H1 (cell line): ENCODE results near the gene LLGL1. TPM values are rescaled to one million over a fixed set of nuclear protein-coding genes. Genes with fewer than 3 reads are reported as not detected.

Source experiments
- CBX8 ChIP-seq: fragments of 300-800, 300-1000 bp; sonication (generic); IDR thresholded peaks from 2 replicates; pipeline ENCODE4 v1.7.1; 2016; ENCODE audit warnings: low read depth, low read length, borderline replicate concordance
- CEBPB ChIP-seq: IDR thresholded peaks from 2 replicates; pipeline ENCODE4 v1.6.1; 2012; ENCODE audit warnings: low read depth, low read length
- CHD2 ChIP-seq: IDR thresholded peaks from 2 replicates; pipeline ENCODE4 v1.6.1; 2012; ENCODE audit warnings: low read length, improper control_type of control experiment
- EGR1 ChIP-seq: IDR thresholded peaks from 2 replicates; pipeline ENCODE4 v1.6.1; 2011; ENCODE audit warnings: low read depth, low read length, borderline replicate concordance
- EP300 ChIP-seq, 2 experiments: IDR thresholded peaks; 1 replicate in 1 of 2; 2 replicates in 1 of 2; pipeline ENCODE4 v1.6.1; 2011 to 2012; ENCODE audit warnings: low read depth in 2 of 2, low read length in 2 of 2, mild to moderate bottlenecking in 2 of 2, borderline replicate concordance in 1 of 2, inconsistent platforms in 1 of 2, moderate library complexity in 1 of 2
- EZH2 ChIP-seq: fragments of 200-600 bp; sonication (generic); IDR thresholded peaks from 2 replicates; pipeline ENCODE4 v1.7.1; 2012; ENCODE audit warnings: low read depth, mild to moderate bottlenecking, moderate library complexity, low read length, inconsistent platforms; ENCODE audit not compliant: severe bottlenecking
- GTF2F1 ChIP-seq: IDR thresholded peaks from 2 replicates; pipeline ENCODE4 v1.6.1; 2012; ENCODE audit warnings: low read depth, low read length, improper control_type of control experiment, borderline replicate concordance
- JUND ChIP-seq: IDR thresholded peaks from 2 replicates; pipeline ENCODE4 v1.6.1; 2011; ENCODE audit warnings: mild to moderate bottlenecking, improper control_type of control experiment, low read length
- SIRT6 ChIP-seq: IDR thresholded peaks from one replicate; pipeline ENCODE4 v1.7.1; 2012; ENCODE audit warnings: low read length, inconsistent platforms
- SP1 ChIP-seq: IDR thresholded peaks from 2 replicates; pipeline ENCODE4 v1.6.1; 2011; ENCODE audit warnings: low read depth, low read length
- TBP ChIP-seq: IDR thresholded peaks from 2 replicates; pipeline ENCODE4 v1.6.1; 2011; ENCODE audit warnings: low read depth, low read length, improper control_type of control experiment
- TEAD4 ChIP-seq: IDR thresholded peaks from 2 replicates; pipeline ENCODE4 v1.6.1; 2012; ENCODE audit warnings: low read depth, low read length, inconsistent platforms, mixed read lengths
- polyA plus RNA-seq, 7 experiments: library from polyadenylated mRNA; depleted of rRNA in 3 of 7; stranded (reverse) in 5 of 7; unstranded in 2 of 7; fragments of >200 nt in 5 of 7; fragments of 200-250 nt in 2 of 7; gene quantifications; 1 replicate in 5 of 7; 2 replicates in 1 of 7; 4 replicates in 1 of 7; pipeline versions ENCODE4 v1.2.1 to v1.2.3, GENCODE V29; 2011 to 2013; ENCODE audit warnings: missing spikeins in 2 of 7, mixed read lengths in 2 of 7
- total RNA-seq: library from RNA; stranded (reverse); fragmentation: NEBNext Ultra II Directional; extraction: Animal tissue kit (Norgen Biotek cat#: 25700); gene quantifications from 2 replicates; pipeline ENCODE4 v1.2.1, GENCODE V29; 2021
- TF ChIP-seq, protein P1 (sequence below): fragments of 300-600 bp; sonication (generic); IDR thresholded peaks from 2 replicates; pipeline ENCODE4 v1.7.1; 2012; ENCODE audit warnings: low read length, moderate library complexity, mild to moderate bottlenecking, inconsistent platforms; ENCODE audit not compliant: insufficient replicate concordance

LLGL1 gene
- total and polyA plus RNA-seq, 2 of the 8 experiments (the other 6 are each of a cell fraction or from before 2014, with no cell fraction given): 71.3 to 107 TPM

DNA sequence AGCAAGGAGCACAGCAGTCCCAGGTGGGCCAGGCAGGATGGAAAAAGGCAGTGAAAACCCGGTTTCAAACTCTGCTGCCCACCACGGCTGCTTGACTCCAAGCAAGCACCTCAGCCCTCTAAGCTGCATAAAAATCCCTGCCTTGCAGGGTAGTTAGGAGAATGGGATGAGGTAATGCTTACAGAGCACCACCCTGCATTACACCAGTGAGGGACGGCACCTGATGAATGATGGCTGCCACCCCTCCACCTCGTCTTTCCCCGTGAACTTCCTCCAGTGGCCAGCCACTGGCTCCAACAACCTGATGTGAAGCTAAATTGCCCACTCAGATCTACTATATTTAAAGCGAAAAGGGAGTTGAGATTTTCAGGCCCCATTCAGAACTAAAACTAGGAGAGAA is 56.4 kb downstream of the LLGL1 start (continued):
- TF ChIP-seq, protein P1, sequence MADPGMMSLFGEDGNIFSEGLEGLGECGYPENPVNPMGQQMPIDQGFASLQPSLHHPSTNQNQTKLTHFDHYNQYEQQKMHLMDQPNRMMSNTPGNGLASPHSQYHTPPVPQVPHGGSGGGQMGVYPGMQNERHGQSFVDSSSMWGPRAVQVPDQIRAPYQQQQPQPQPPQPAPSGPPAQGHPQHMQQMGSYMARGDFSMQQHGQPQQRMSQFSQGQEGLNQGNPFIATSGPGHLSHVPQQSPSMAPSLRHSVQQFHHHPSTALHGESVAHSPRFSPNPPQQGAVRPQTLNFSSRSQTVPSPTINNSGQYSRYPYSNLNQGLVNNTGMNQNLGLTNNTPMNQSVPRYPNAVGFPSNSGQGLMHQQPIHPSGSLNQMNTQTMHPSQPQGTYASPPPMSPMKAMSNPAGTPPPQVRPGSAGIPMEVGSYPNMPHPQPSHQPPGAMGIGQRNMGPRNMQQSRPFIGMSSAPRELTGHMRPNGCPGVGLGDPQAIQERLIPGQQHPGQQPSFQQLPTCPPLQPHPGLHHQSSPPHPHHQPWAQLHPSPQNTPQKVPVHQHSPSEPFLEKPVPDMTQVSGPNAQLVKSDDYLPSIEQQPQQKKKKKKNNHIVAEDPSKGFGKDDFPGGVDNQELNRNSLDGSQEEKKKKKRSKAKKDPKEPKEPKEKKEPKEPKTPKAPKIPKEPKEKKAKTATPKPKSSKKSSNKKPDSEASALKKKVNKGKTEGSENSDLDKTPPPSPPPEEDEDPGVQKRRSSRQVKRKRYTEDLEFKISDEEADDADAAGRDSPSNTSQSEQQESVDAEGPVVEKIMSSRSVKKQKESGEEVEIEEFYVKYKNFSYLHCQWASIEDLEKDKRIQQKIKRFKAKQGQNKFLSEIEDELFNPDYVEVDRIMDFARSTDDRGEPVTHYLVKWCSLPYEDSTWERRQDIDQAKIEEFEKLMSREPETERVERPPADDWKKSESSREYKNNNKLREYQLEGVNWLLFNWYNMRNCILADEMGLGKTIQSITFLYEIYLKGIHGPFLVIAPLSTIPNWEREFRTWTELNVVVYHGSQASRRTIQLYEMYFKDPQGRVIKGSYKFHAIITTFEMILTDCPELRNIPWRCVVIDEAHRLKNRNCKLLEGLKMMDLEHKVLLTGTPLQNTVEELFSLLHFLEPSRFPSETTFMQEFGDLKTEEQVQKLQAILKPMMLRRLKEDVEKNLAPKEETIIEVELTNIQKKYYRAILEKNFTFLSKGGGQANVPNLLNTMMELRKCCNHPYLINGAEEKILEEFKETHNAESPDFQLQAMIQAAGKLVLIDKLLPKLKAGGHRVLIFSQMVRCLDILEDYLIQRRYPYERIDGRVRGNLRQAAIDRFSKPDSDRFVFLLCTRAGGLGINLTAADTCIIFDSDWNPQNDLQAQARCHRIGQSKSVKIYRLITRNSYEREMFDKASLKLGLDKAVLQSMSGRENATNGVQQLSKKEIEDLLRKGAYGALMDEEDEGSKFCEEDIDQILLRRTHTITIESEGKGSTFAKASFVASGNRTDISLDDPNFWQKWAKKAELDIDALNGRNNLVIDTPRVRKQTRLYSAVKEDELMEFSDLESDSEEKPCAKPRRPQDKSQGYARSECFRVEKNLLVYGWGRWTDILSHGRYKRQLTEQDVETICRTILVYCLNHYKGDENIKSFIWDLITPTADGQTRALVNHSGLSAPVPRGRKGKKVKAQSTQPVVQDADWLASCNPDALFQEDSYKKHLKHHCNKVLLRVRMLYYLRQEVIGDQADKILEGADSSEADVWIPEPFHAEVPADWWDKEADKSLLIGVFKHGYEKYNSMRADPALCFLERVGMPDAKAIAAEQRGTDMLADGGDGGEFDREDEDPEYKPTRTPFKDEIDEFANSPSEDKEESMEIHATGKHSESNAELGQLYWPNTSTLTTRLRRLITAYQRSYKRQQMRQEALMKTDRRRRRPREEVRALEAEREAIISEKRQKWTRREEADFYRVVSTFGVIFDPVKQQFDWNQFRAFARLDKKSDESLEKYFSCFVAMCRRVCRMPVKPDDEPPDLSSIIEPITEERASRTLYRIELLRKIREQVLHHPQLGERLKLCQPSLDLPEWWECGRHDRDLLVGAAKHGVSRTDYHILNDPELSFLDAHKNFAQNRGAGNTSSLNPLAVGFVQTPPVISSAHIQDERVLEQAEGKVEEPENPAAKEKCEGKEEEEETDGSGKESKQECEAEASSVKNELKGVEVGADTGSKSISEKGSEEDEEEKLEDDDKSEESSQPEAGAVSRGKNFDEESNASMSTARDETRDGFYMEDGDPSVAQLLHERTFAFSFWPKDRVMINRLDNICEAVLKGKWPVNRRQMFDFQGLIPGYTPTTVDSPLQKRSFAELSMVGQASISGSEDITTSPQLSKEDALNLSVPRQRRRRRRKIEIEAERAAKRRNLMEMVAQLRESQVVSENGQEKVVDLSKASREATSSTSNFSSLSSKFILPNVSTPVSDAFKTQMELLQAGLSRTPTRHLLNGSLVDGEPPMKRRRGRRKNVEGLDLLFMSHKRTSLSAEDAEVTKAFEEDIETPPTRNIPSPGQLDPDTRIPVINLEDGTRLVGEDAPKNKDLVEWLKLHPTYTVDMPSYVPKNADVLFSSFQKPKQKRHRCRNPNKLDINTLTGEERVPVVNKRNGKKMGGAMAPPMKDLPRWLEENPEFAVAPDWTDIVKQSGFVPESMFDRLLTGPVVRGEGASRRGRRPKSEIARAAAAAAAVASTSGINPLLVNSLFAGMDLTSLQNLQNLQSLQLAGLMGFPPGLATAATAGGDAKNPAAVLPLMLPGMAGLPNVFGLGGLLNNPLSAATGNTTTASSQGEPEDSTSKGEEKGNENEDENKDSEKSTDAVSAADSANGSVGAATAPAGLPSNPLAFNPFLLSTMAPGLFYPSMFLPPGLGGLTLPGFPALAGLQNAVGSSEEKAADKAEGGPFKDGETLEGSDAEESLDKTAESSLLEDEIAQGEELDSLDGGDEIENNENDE: no peak
- TF ChIP-seq EP300 (IDR thresholded peaks at IDR 0.05; ENCODE audit: borderline replicate concordance in 1 of 2, low read depth in 2 of 2, low read length in 2 of 2): no peak
- no peak for TF ChIP-seq SIRT6
- TF ChIP-seq SP1: no peak
- TF ChIP-seq JUND: no peak
- TF ChIP-seq CHD2: no peak
- no peak for TF ChIP-seq CEBPB
- TF ChIP-seq CBX8: no peak
- no peak for TF ChIP-seq EGR1
- TF ChIP-seq GTF2F1: no peak
- no peak for TF ChIP-seq TEAD4
- TF ChIP-seq TBP: no peak
- no peak for TF ChIP-seq EZH2
